ENCODE measurements around the gene CCDC182. TPM values are rescaled to one million over a fixed set of nuclear protein-coding genes. Genes with fewer than 3 reads are reported as not detected.
A peak's percentile ranks its signal among the peaks of the same experiment; 100 is the strongest.

CCDC182 gene
- total and polyA plus RNA-seq, 2 experiments from 2014 or later, result not detected

GRCh38 chr17:57784226-57784895 lies 39.3 kb upstream of the CCDC182 start:
- H3K9me3 Mint-ChIP-seq, result no peaks in the 10 kb centered on the region
- Histone ChIP-seq H3K27ac (ENCODE audit: low read depth) (no peak overlapping the region), H3K4me2 (no peak overlapping the region), H2AFZ (peak overlapping the region; percentile 97; the same call in 1 of the 2 replicates), H3K27me3 (ENCODE audit: insufficient read depth) (peaks cover 12% of the 10 kb centered on the region; the same call in 1 of the 2 replicates), H3K4me3 (no peak overlapping the region), H3K9me2 (ENCODE audit: insufficient read depth) (no peaks in the 10 kb centered on the region), H3F3A (replicated peaks; ENCODE audit: low read depth) (no peaks in the 10 kb centered on the region), H3K79me2 (replicated peaks; ENCODE audit: insufficient read depth) (no peaks in the 10 kb centered on the region), H4K20me1 (replicated peaks; ENCODE audit: insufficient read depth) (no peaks in the 10 kb centered on the region), H3K36me3 (ENCODE audit: insufficient read depth) (no peaks in the 10 kb centered on the region), H3K4me1 (ENCODE audit: insufficient read depth) (peaks cover 22% of the 10 kb centered on the region)
- DNase-seq (ENCODE audit: low spot score) (no peak), ATAC-seq (no peak)
- H3K27me3 Mint-ChIP-seq (ENCODE audit: insufficient read depth, low read depth, poor library complexity), result peaks cover 14% of the 10 kb centered on the region
- H3K27ac Mint-ChIP-seq, result no peak overlapping the region
- no peak overlapping the region for H3K4me3 Mint-ChIP-seq
- TF ChIP-seq ZNF114 (CRISPR knock-in tag; IDR thresholded peaks at IDR 0.05) (no peak), CREB1 (CRISPR knock-in tag; IDR thresholded peaks at IDR 0.05; ENCODE audit: low read depth) (no peak), EZH2 (IDR thresholded peaks at IDR 0.05; ENCODE audit: low read depth, unreplicated experiment) (no peak), CTCF (conservative IDR thresholded peaks at IDR 0.05; ENCODE audit: low read depth in 2 of 2) (no peak), ZNF462 (CRISPR knock-in tag; IDR thresholded peaks at IDR 0.05) (no peak), ETS1 (IDR thresholded peaks at IDR 0.05) (no peak), REST (IDR thresholded peaks at IDR 0.05; ENCODE audit: unreplicated experiment) (no peak), ZNF331 (CRISPR knock-in tag; IDR thresholded peaks at IDR 0.05; ENCODE audit: low read depth) (no peak), NANOG (IDR thresholded peaks at IDR 0.05; ENCODE audit: borderline replicate concordance) (no peak), POLR2AphosphoS5 (IDR thresholded peaks at IDR 0.05; ENCODE audit: low read depth) (no peak), JUNB (IDR thresholded peaks at IDR 0.05; ENCODE audit: unreplicated experiment) (no peak), STAT1 (IDR thresholded peaks at IDR 0.05; ENCODE audit: unreplicated experiment) (no peak), EZH2phosphoT487 (IDR thresholded peaks at IDR 0.05; ENCODE audit: unreplicated experiment) (no peak)
- no peaks in the 10 kb centered on the region for H3K36me3 Mint-ChIP-seq (ENCODE audit: low read depth)
- peaks cover 10% of the 10 kb centered on the region for H3K4me1 Mint-ChIP-seq
